Central memory CD8-positive, alpha-beta T cell (primary cell): ENCODE data around the gene OR10J5.
"Not testable (repeated sequence)": the region's sequence is repeated elsewhere in the genome, so short reads cannot be mapped to it uniquely, and the experiment has no call there.

ENCODE experiments used
- ATAC-seq: fragments of 150-1000 bp; cut with Tn5 transposase; replicated peaks from 2 replicates; pipeline ENCODE4 v1.10.0; 2022; ENCODE audit warnings: mild to moderate bottlenecking, moderate FRiP score, moderate number of reproducible peaks; ENCODE audit not compliant: poor library complexity, severe bottlenecking; ENCODE audit errors: extremely low read depth
- DNase-seq, 2 donors: peaks; one replicate each; pipeline ENCODE4 v3.0.0; 2021; ENCODE audit warnings: low spot score in 2 of 2
- H3K27ac Mint-ChIP-seq: one replicate; pipeline ENCODE4 v1.8.0; 2022; ENCODE audit warnings: low read depth, mild to moderate bottlenecking, moderate library complexity, mixed read lengths
- H3K27me3 Mint-ChIP-seq: one replicate; pipeline ENCODE4 v1.8.0; 2022; ENCODE audit warnings: mixed read lengths
- H3K36me3 Mint-ChIP-seq: one replicate; pipeline ENCODE4 v1.8.0; 2022; ENCODE audit warnings: mild to moderate bottlenecking, moderate library complexity, mixed read lengths; ENCODE audit not compliant: insufficient read depth
- H3K4me1 Mint-ChIP-seq: one replicate; pipeline ENCODE4 v1.8.0; 2022; ENCODE audit warnings: mixed read lengths
- H3K4me3 Mint-ChIP-seq: one replicate; pipeline ENCODE4 v1.8.0; 2022; ENCODE audit warnings: mild to moderate bottlenecking, moderate library complexity, mixed read lengths
- H3K9me3 Mint-ChIP-seq: one replicate; pipeline ENCODE4 v1.8.0; 2022; ENCODE audit warnings: mixed read lengths

Gene OR10J5

GRCh38 chr1:159524792-159525191, 11.0 kb downstream of the OR10J5 start:
- ATAC-seq, H3K9me3 Mint-ChIP-seq, H3K36me3 Mint-ChIP-seq, H3K4me1 Mint-ChIP-seq, H3K4me3 Mint-ChIP-seq, H3K27ac Mint-ChIP-seq, DNase-seq: not testable (repeated sequence)
- peaks cover 43% of the 10 kb centered on the region for H3K27me3 Mint-ChIP-seq

GRCh38 chr1:159510229-159510541, 25.6 kb downstream of the OR10J5 start:
- H3K4me1 Mint-ChIP-seq = no peaks in the 10 kb centered on the region
- DNase-seq (no peak), ATAC-seq (no peak)
- H3K27ac Mint-ChIP-seq = no peak overlapping the region
- peaks cover 13% of the 10 kb centered on the region for H3K9me3 Mint-ChIP-seq
- no peaks in the 10 kb centered on the region for H3K36me3 Mint-ChIP-seq
- H3K4me3 Mint-ChIP-seq = no peak overlapping the region
- H3K27me3 Mint-ChIP-seq = peaks cover 40% of the 10 kb centered on the region

DNA sequence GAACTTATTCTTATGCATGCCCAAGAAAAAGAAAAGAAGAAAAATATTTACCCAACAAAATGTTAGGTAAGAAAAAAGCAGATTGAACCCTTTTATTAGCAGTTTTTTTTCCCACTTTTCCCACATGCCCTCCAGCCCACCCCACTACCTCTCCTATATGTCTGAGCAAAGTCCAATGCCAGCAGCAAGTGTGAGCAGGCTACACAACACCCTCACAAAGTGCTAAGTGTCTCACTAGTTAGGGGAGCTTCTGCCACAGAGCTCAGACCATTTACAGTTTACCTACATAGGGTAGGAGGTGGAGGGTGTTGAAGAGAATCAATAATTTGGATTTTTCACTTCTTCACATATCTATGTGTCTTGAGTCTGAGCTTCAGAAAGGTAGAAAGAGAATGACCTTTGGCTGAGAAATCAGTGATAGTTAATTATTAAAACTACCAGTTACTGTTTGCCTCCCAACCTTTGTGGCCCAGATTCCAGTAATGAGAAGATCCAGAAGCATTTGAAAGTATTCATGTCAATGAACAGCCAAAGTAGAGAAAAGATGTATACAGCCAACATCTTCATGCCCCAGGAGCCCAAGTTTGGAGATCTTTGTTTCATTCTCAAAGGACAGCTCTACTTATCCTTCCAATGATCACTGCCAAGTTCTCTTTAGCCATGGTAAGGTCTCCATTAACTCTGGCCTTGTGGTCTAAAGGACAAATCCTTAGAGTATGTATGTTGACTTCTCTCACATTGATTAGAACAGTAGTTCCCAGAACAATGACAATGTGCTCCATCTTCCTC, 26.2 kb downstream of the OR10J5 start:
- no peak for ATAC-seq
- no peak for DNase-seq
- H3K27ac Mint-ChIP-seq = no peak overlapping the region
- peaks cover 14% of the 10 kb centered on the region for H3K9me3 Mint-ChIP-seq
- H3K4me3 Mint-ChIP-seq = no peak overlapping the region
- no peaks in the 10 kb centered on the region for H3K36me3 Mint-ChIP-seq
- H3K4me1 Mint-ChIP-seq = no peaks in the 10 kb centered on the region
- H3K27me3 Mint-ChIP-seq = peaks cover 38% of the 10 kb centered on the region

DNA sequence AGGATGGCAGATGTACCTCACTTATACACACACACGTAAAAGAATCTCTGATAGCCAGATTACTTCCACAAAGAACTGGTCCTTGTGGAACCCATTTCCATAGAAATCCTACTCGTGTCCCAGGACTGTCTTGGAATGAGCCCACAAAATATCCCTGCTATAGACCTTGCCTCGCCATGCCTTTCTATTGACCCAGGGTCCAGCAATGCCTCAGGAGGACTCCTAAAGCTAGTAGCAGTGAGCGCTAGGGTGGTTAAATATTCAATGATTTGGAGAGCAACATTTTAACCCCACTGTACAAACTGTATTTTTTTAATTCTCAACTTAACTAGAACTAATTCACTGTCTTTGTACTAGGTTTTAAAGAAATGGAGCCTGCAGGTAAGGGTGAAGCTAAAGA, 26.9 kb downstream of the OR10J5 start:
- peaks cover 31% of the 10 kb centered on the region for H3K27me3 Mint-ChIP-seq
- H3K9me3 Mint-ChIP-seq = peaks cover 14% of the 10 kb centered on the region

DNA sequence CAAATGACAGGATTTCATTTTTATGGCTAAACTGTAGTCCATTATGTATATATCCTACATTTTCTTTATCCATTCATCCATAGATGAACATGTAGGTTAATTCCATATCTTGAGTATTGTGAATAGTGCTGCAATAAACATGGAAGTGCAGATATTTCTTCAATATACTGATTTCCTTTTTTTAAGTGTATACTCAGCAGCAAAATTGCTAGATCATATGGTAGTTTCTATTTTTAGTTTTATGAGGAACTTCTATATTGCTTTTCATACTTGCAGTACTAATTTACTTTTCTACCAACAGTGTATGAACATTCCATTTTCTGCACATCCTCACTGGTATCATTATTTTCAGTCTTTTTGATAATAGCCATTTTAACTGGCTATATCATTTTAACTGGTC, 30.1 kb downstream of the OR10J5 start:
- H3K27me3 Mint-ChIP-seq = peaks cover 50% of the 10 kb centered on the region

More for the DNA sequence above, 26.9 kb downstream of the OR10J5 start:
- Mint-ChIP-seq H3K36me3 (no peaks in the 10 kb centered on the region), H3K27ac (no peak overlapping the region), H3K4me3 (no peak overlapping the region), H3K4me1 (no peaks in the 10 kb centered on the region)
- ATAC-seq (no peak), DNase-seq (no peak)

GRCh38 chr1:159501082-159501481, 34.7 kb downstream of the OR10J5 start:
- Mint-ChIP-seq H3K27ac (no peak overlapping the region), H3K9me3 (peaks cover 15% of the 10 kb centered on the region), H3K36me3 (no peaks in the 10 kb centered on the region), H3K4me3 (no peak overlapping the region), H3K27me3 (peaks cover 75% of the 10 kb centered on the region), H3K4me1 (no peaks in the 10 kb centered on the region)
- DNase-seq (no peak), ATAC-seq (no peak)

More for the DNA sequence above, 30.1 kb downstream of the OR10J5 start:
- no peaks in the 10 kb centered on the region for H3K4me1 Mint-ChIP-seq
- no peaks in the 10 kb centered on the region for H3K36me3 Mint-ChIP-seq
- ATAC-seq (no peak), DNase-seq (no peak)
- H3K9me3 Mint-ChIP-seq = peaks cover 14% of the 10 kb centered on the region
- H3K4me3 Mint-ChIP-seq = no peak overlapping the region
- no peak overlapping the region for H3K27ac Mint-ChIP-seq

GRCh38 chr1:159494513-159495210, 41.1 kb downstream of the OR10J5 start:
- not testable (repeated sequence) for DNase-seq, ATAC-seq, H3K27ac Mint-ChIP-seq, H3K4me3 Mint-ChIP-seq, H3K4me1 Mint-ChIP-seq, H3K36me3 Mint-ChIP-seq, H3K9me3 Mint-ChIP-seq
- H3K27me3 Mint-ChIP-seq = peaks cover 75% of the 10 kb centered on the region

- Mint-ChIP-seq H3K27ac (no peak overlapping the region), H3K36me3 (no peaks in the 10 kb centered on the region), H3K27me3 (peaks cover 63% of the 10 kb centered on the region), H3K4me3 (no peak overlapping the region), H3K9me3 (peaks cover 7% of the 10 kb centered on the region), H3K4me1 (no peaks in the 10 kb centered on the region)
- ATAC-seq (no peak), DNase-seq (no peak)
Observed at GRCh38 chr1:159493354-159493753, 42.5 kb downstream of the OR10J5 start.

DNA sequence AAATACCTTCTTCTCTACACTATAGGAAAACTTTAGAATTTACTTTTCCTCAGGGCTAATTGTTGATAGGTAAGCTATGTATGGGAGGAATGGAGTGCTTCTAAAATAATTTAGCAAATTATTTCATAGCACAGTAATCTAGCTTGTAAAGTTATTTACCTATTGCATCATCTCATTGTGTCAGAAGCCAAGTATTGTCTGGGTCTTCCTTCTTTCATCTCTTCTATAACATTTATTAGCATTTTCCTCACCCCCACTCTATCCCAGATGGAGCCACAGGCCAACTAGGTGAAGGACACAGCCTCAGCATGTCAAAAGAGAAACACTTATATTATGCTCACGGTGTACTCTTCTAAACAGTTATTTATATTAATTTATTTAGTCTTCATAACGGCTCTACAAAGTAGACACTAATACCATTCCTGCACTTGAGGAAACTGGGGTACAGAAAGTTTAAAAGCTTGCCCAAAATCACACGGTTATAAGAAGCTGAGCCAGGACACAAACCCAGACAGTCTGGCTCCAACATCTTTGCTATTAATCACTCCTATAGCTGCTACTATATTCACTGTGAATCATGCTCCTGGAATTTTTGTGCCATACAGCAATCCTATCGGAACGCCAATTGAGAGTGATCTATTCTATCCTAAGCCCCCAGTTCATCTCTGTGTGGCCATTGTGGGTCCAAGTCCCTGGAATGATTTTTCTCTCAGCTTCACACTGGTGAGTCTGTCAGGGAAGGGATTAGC, 43.1 kb downstream of the OR10J5 start:
- no peaks in the 10 kb centered on the region for H3K4me1 Mint-ChIP-seq
- no peak for DNase-seq
- H3K36me3 Mint-ChIP-seq = no peaks in the 10 kb centered on the region
- peaks cover under 1% of the 10 kb centered on the region for H3K9me3 Mint-ChIP-seq
- no peak for ATAC-seq
- H3K27ac Mint-ChIP-seq = no peak overlapping the region
- no peak overlapping the region for H3K4me3 Mint-ChIP-seq
- peaks cover 57% of the 10 kb centered on the region for H3K27me3 Mint-ChIP-seq
